ENCODE measurements around the gene CAPRIN2.

DNA sequence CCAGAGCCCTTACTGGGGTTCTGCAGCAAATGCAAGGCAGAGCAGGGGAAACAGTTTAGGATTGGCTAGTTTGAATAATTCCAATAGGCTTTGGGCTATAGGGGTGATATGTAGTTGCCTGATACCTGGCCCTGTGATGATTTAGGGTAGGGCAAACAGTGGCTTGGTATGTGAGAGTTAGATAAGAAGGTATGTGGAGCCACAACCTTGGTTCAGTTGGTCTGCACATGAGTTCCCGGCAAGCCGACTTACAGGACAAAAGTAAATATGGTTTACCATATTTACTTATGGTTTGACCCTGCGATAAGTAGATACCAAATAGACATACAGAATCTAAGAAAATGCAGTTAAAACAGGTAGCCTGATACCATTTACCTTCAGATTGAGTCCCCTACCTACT lies 8.3 kb upstream of the CAPRIN2 start:
- TF ChIP-seq CTCF (conservative IDR thresholded peaks at IDR 0.05; ENCODE audit: low read depth in 2 of 2) (no peak), REST (IDR thresholded peaks at IDR 0.05; ENCODE audit: unreplicated experiment) (no peak), POLR2AphosphoS5 (IDR thresholded peaks at IDR 0.05; ENCODE audit: low read depth) (no peak), EZH2phosphoT487 (IDR thresholded peaks at IDR 0.05; ENCODE audit: unreplicated experiment) (no peak), EZH2 (IDR thresholded peaks at IDR 0.05; ENCODE audit: low read depth, unreplicated experiment) (no peak)
